GM10248 (cell line): ENCODE data around the gene LYPD6B.

Source experiments
- CTCF ChIA-PET: fragments of 300-600 bp; sonication (Branson Sonifier 250); formaldehyde crosslinking; extraction: SDS; loops from one replicate; lab custom pipeline; 2021; ENCODE audit warnings: antibody characterized with exemption; lab: Yijun Ruan, JAX
- POLR2A ChIA-PET: fragments of 350-650 bp; sonication (Branson Sonifier 250); formaldehyde crosslinking; extraction: SDS; loops from one replicate; lab custom pipeline; 2020; ENCODE audit warnings: antibody characterized with exemption; lab: Yijun Ruan, JAX
- DNase-seq: peaks from one replicate; pipeline ENCODE4 v3.0.0; 2012; ENCODE audit errors: extremely low spot score
- TF ChIP-seq, protein P1 (sequence below): IDR thresholded peaks from 2 replicates; pipeline ENCODE4 v1.5.1; 2012; ENCODE audit warnings: mild to moderate bottlenecking, low read depth; ENCODE audit errors: extremely low read depth, missing control alignments, control extremely low read depth

LYPD6B gene

DNA sequence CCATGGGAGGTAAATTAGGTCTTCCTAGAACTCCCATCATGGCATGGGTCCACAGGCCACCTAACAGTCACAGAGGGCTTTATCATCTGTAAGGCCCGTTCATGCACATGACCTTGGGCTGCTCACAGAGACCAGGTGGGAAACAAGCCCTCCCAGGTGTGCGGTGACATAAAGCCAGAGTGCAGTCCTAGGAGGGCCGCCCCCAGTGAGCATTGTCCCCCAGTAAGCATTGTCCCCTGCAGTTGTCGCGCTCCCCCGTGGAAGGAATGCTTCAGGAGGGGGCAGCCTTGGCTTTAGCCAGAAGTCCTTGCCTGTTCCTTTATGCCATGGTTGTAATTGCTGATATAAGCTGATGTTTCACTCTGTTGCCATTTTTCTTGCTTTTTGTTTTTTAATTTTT lies 41.7 kb upstream of the LYPD6B start:
- ChIA-PET POLR2A (no interaction called here), CTCF (no interaction called here)
- DNase-seq, result no peak
- TF ChIP-seq, protein P1, sequence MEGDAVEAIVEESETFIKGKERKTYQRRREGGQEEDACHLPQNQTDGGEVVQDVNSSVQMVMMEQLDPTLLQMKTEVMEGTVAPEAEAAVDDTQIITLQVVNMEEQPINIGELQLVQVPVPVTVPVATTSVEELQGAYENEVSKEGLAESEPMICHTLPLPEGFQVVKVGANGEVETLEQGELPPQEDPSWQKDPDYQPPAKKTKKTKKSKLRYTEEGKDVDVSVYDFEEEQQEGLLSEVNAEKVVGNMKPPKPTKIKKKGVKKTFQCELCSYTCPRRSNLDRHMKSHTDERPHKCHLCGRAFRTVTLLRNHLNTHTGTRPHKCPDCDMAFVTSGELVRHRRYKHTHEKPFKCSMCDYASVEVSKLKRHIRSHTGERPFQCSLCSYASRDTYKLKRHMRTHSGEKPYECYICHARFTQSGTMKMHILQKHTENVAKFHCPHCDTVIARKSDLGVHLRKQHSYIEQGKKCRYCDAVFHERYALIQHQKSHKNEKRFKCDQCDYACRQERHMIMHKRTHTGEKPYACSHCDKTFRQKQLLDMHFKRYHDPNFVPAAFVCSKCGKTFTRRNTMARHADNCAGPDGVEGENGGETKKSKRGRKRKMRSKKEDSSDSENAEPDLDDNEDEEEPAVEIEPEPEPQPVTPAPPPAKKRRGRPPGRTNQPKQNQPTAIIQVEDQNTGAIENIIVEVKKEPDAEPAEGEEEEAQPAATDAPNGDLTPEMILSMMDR, result no peak

DNA sequence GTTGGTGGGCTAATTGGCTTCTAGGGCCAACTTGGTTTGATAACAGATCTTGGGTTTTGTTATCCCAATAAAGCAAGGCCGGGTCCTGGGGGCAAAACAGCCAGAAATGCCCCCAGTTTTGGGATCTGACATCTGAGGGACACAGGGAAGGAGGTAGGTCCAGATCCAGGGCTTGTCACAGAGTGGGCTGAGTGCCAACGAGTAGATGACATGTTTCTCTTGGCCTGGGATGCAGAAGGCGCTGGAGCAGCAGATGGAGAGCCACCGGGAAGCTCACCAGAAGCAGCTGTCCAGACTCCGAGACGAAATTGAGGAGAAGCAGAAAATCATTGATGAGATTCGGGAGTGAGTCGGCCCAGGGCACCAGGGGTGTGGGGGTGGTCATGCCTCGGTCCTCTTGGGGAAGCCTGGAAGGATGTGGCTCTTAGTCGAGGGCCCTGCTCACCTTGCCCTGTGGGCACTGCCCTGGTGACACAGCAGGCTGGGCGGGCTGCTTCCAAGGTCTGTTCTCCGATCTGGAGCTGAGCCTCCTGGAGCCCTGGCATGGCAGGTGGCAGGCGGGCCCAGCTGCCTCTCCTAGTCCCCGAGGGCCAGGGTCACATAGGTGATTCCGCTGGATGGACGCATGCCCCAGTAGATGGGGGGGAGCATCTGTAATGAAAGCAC lies 40.2 kb upstream of the LYPD6B start:
- ChIA-PET CTCF (no interaction called here), POLR2A (no interaction called here)
- TF ChIP-seq, protein P1, result no peak
- DNase-seq, result no peak

DNA sequence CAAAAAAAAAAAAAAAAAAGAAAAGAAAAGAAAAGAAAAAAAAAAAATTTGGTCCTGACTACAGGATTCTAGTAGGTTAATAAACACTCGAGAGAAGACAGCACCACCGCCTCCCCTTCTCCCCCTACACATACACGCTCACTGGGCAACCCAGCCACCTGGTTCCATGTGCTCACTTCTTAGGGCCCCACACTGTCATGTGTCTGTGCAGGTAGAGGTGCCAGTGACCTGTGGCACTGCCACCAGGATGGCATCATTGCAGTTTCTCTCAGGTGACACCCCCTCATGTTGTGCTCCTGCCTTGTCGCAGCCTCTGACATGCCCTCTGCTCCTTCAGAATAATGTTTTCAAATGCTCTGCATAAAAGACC lies 39.7 kb upstream of the LYPD6B start:
- ChIA-PET CTCF (no interaction called here), POLR2A (no interaction called here)
- DNase-seq, result no peak
- TF ChIP-seq, protein P1, result no peak

DNA sequence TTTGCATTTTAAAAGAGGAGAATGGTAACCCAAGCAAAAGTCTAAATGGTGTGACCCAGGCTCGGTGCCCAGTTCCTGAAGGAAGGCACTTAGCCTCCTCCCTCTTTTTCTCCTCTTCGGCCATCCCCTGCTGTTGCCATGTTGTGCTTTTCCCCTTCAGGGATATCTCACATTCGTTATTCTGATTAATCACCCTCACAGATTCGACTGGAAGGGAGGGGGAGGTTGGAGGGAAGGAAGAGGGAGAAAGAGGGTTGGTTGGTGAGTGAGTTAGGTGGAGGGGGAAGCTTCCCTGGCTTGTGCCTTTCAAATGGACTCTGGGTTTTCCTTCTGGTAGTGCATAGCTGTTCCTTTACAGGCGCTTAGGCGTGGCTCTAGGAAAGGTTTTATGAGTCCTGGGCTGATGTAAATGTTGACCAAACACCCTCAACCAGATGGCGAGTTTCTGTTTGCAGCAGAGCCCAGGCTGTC lies 39.0 kb upstream of the LYPD6B start:
- DNase-seq, result no peak
- ChIA-PET CTCF (interaction anchor here (0.9 to 1.8 kb wide), 3 partner anchors 8 to 18 kb away, joined by 4 to 11 read pairs (median 4); no protein-coding TSS in a partner anchor), POLR2A (no interaction called here)
- TF ChIP-seq, protein P1, result no peak

DNA sequence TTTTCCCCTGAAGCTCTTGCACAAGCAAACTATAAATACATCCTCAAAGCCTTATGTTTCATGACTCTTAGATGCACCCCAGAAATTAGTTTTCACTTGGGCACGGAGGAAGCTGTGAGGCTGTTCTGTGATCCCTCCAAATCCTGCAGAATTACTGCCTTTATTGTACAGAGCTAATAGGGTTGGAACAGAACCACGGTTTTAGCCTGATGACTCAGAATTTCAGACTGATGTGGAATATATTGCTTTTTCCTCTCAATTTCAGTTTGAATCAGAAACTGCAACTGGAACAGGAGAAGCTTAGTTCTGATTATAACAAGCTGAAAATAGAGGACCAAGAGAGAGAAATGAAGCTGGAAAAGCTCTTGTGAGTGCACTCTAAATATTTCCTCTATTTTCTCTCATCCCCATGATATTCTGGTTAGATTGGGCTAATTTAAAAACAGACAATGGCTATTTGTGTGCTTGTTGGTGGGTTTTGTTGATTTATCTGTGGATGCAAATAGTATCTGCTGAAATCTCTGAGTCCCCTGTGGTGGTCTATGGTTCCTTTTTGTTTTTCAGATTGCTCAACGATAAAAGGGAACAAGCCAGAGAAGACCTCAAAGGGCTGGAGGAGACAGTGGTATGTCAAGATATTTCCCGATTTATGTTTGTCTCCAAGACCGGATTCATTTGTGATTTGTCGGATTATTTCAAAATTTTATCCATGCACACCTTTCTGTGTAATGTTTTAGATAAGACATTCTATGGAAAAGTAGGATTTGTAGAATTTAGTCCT lies 38.2 kb upstream of the LYPD6B start:
- ChIA-PET CTCF (interaction anchor here (0.9 to 2.6 kb wide), 6 partner anchors 9 to 17 kb away, joined by 4 to 11 read pairs (median 4); no protein-coding TSS in a partner anchor), POLR2A (no interaction called here)
- DNase-seq, result no peak
- TF ChIP-seq, protein P1, result no peak

DNA sequence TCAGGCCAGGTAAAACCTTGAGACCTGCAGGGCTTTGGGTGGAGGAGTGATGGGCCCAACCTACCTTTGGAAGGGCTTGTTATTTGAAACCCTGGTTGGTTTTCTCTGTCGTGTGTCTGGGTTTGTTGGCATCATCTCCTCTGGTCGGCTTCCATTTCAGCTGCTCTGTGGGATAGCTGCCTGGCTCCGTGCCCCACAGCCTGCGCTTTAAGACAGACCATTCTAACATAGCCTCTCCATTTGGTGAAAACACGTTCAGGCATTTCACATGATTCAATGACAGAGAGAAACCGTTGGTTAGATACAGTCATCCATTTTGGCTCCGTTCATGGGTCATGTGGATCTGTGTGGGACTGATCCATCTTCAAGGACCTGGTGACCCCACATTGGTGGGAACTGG lies 37.0 kb upstream of the LYPD6B start:
- TF ChIP-seq, protein P1, result no peak
- DNase-seq, result no peak
- CTCF ChIA-PET, result interaction anchor here (1.3 to 2.6 kb wide), 6 partner anchors 10 to 16 kb away, joined by 4 to 11 read pairs (median 6); no protein-coding TSS in a partner anchor
- POLR2A ChIA-PET, result no interaction called here
